GM20000 (cell line): ENCODE data around the gene PITX1.

Experiments
- DNase-seq: peaks from one replicate; pipeline ENCODE4 v3.0.0; 2012; ENCODE audit warnings: low spot score
- TF ChIP-seq, protein P1 (sequence below): IDR thresholded peaks from 2 replicates; pipeline ENCODE4 v1.5.1; 2012; ENCODE audit warnings: mild to moderate bottlenecking, control low read depth; ENCODE audit errors: extremely low read depth, missing control alignments

PITX1 gene

GRCh38 chr5:135073761-135074345 is 39.8 kb upstream of the PITX1 start:
- TF ChIP-seq, protein P1, sequence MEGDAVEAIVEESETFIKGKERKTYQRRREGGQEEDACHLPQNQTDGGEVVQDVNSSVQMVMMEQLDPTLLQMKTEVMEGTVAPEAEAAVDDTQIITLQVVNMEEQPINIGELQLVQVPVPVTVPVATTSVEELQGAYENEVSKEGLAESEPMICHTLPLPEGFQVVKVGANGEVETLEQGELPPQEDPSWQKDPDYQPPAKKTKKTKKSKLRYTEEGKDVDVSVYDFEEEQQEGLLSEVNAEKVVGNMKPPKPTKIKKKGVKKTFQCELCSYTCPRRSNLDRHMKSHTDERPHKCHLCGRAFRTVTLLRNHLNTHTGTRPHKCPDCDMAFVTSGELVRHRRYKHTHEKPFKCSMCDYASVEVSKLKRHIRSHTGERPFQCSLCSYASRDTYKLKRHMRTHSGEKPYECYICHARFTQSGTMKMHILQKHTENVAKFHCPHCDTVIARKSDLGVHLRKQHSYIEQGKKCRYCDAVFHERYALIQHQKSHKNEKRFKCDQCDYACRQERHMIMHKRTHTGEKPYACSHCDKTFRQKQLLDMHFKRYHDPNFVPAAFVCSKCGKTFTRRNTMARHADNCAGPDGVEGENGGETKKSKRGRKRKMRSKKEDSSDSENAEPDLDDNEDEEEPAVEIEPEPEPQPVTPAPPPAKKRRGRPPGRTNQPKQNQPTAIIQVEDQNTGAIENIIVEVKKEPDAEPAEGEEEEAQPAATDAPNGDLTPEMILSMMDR: no peak

DNA sequence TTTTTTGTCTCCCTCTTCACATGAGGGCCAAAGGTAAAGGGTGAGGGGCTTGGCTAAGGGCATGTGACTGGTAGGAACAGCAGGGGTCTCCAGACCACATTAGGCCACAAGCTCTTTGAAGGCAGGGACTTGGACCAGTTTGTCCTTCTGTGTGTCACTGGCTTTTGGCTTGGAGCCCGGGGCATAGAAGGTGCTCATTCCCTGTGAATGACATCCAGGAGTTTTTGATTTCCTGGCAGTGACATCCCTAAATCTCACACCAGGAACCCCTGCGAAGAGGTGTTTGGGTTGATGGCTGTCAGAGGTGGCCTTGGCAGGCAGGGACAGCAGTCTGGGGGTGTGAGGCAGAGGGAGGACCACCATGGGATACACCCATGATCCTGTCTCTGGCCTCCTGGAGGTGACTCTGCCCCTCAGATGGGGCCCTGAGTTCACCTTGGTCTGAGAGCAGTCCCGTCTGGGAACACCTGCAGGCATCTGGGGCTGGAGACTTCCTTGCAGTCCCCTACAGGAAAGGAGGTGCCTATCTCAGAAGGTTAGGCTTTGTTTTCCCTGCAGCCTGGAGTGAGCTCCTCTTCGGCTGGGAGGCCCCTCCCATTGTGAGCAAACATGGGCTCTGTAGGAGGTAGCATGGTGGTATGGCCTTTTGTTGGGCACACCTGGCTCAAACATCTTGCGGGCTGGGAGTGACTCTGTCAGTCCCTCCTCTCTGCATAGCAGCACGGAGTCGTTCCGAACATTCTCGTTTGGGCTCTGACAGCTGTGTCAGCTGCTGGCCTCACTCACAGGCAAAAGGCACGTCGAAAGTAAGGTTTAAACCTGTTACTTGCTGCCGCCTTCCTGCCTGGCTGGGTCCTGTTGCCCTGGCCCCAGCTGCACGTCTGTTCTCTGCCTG is 38.6 kb upstream of the PITX1 start:
- DNase-seq: no peak
- TF ChIP-seq, protein P1: no peak

More at GRCh38 chr5:135073761-135074345, 39.8 kb upstream of the PITX1 start:
- DNase-seq: no peak

- TF ChIP-seq, protein P1: no peak
- no peak for DNase-seq
Measured at GRCh38 chr5:135071311-135071710, 37.3 kb upstream of the PITX1 start.

DNA sequence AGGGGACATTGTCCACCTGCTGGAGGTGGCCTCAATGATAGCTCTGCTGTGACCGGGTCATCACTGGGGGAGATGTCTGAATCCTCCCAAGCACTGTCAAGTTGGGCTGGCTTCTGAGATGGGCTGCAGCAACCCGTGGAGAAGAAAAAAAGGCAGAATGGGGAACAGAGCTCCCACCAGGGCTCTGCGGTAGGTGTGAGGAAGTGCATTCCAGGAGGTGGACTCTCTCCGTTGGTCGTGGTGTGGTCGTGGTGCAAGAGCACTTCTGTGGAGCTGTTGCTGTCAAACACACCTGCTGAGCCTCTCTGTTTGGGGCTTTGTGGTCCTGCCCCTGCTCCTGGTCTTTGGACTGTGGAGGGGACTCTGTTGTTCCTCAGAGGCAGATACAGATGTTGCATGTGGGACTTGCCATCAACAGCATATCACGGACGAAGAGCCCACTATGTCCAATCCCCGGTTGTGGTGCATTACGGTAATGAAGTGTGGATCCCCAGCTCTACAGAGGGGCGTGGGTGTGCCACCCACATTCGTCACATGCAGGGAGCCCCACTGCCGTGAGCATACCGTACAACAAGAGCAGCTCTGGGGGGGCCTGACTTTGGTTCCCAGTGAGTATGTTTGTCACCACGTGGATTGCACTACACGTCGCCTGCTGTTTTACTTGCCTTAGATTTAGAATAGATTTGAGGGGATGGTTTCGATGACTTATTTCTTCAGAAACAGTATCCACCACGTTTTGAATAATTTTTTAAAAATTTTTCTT is 36.0 kb upstream of the PITX1 start:
- DNase-seq: no peak
- TF ChIP-seq, protein P1: no peak

DNA sequence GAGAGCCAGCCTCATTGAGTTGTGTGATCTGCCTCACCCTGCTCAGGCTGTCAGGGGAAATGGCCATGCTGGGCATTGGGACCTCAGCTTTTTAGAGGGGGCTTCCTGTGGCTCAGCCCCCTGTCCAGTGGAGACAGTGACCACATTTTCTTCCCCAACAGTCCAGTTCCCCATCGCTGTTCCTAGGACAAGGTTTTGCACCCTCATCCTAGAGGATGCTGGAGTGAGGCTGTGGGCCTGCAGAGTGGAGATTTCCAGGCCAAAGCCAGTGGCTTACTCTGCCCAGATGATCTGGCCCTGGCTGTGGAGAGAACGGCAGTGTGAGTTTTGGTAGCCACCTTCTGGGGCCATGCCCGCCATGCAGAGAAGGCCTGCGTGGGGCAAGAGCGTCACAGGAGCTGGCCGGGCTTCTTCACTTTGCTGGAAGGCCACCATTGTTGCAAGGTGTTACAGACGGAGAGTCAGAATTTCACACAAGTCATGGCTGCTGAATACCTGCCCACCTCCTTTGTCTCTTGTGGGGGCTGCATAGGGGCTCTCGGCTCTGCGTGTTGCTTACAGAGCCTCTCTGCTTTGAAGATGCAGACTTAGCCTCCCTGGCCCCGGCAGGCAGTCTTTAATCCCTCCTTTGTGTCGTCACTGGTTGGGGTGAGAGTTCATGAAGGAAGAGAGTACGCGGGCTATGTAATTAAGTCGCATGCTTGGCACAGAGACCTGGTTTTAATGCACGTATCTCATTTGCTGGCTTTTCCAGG is 35.2 kb upstream of the PITX1 start:
- TF ChIP-seq, protein P1: no peak
- no peak for DNase-seq

GRCh38 chr5:135067587-135067986 is 33.6 kb upstream of the PITX1 start:
- TF ChIP-seq, protein P1: no peak
- DNase-seq: no peak
